ENCODE measurements around the gene BRIP1.
"Not testable (repeated sequence)": the region's sequence is repeated elsewhere in the genome, so short reads cannot be mapped to it uniquely, and the experiment has no call there.

- not testable (repeated sequence) for TF ChIP-seq CTCF (IDR thresholded peaks at IDR 0.05 in 8 of 11, conservative IDR thresholded peaks at IDR 0.05 in 3 of 11); POLR2A (IDR thresholded peaks at IDR 0.05)
Observed at GRCh38 chr17:61826866-61827265, 36.5 kb downstream of the BRIP1 start.
